ENCODE results near the gene HRC. TPM values are rescaled to one million over a fixed set of nuclear protein-coding genes. Genes with fewer than 3 reads are reported as not detected.

The HRC gene
- total and polyA plus RNA-seq, 7 experiments from 2014 or later, result not detected

- H3K27ac ChIP-seq (ENCODE audit: low read depth, low read length), result no peak overlapping the region
- Mint-ChIP-seq H3K27ac (peak overlapping the region in 3 of 9 donors; percentile 10 to 40 (median 34)), H3K9me3 (peaks cover 0 to 2% (median 0%) of the 10 kb centered on the region in 11 donors), H3K4me3 (peak overlapping the region in 1 of 10 donors; percentile 46), H3K27me3 (no peaks in the 10 kb centered on the region), H3K36me3 (peaks cover 5 to 28% (median 16%) of the 10 kb centered on the region in 5 donors), H3K4me1 (peaks cover 9 to 29% (median 18%) of the 10 kb centered on the region in 7 donors)
- peaks cover 4 to 5% of the 10 kb centered on the region in 2 donors for H3K4me1 ChIP-seq (ENCODE audit: control insufficient read depth in 2 of 2, insufficient read depth in 2 of 2, low read length in 2 of 2)
- no peak overlapping the region for H3K4me3 ChIP-seq (ENCODE audit: low read length)
- no peaks in the 10 kb centered on the region for H3K27me3 ChIP-seq (ENCODE audit: control insufficient read depth in 2 of 2, insufficient read depth in 2 of 2, low read length in 2 of 2)
- ChIA-PET POLR2A (no interaction called here), CTCF (interaction anchor here (0.9 to 1.0 kb wide), 2 partner anchors 8 to 12 kb away, joined by 3 read pairs; no protein-coding TSS in a partner anchor)
- DNase-seq (no peak), ATAC-seq (no peak)
- no peaks in the 10 kb centered on the region for H3K9me3 ChIP-seq (ENCODE audit: control insufficient read depth in 2 of 3, low read length in 3 of 3)
- intact Hi-C loops (cut with micrococcal nuclease), result no loop called here
- H3K36me3 ChIP-seq (ENCODE audit: control insufficient read depth in 2 of 3, insufficient read depth in 3 of 3, low read length in 3 of 3), result peaks cover 0 to 52% (median 15%) of the 10 kb centered on the region in 3 experiments
These were observed 46.1 kb downstream of the HRC start for GRCh38 chr19:49109051-49109450.

GRCh38 chr19:49107625-49108459 lies 47.4 kb downstream of the HRC start:
- Mint-ChIP-seq H3K27ac (no peak overlapping the region), H3K4me3 (no peak overlapping the region), H3K9me3 (peaks cover 0 to 2% (median 0%) of the 10 kb centered on the region in 11 donors), H3K27me3 (no peaks in the 10 kb centered on the region), H3K36me3 (peaks cover 5 to 28% (median 16%) of the 10 kb centered on the region in 5 donors), H3K4me1 (peaks cover 3 to 17% (median 10%) of the 10 kb centered on the region in 7 donors)
- DNase-seq, result no peak
- ChIA-PET POLR2A (no interaction called here), CTCF (interaction anchor here (0.6 kb wide), 2 partner anchors 28 to 415 kb away, joined by 3 to 4 read pairs; no protein-coding TSS in a partner anchor)
- Histone ChIP-seq H3K9me3 (ENCODE audit: control insufficient read depth in 2 of 3, low read length in 3 of 3) (no peaks in the 10 kb centered on the region), H3K4me3 (ENCODE audit: low read length) (no peak overlapping the region), H3K27ac (ENCODE audit: low read depth, low read length) (no peak overlapping the region), H3K27me3 (ENCODE audit: control insufficient read depth in 2 of 2, insufficient read depth in 2 of 2, low read length in 2 of 2) (no peaks in the 10 kb centered on the region), H3K36me3 (ENCODE audit: control insufficient read depth in 2 of 3, insufficient read depth in 3 of 3, low read length in 3 of 3) (peaks cover 0 to 64% (median 15%) of the 10 kb centered on the region in 3 experiments), H3K4me1 (ENCODE audit: control insufficient read depth in 2 of 2, insufficient read depth in 2 of 2, low read length in 2 of 2) (no peaks in the 10 kb centered on the region)
- intact Hi-C loops (cut with micrococcal nuclease), result loop anchor here in 1 of 2 donors (2.0 kb wide), 1 partner anchor 23 kb away; the partner anchor contains the start of gene SNRNP70
- no peak for ATAC-seq

GRCh38 chr19:49106648-49107135 lies 48.5 kb downstream of the HRC start:
- intact Hi-C loops (cut with micrococcal nuclease), result loop anchor here in 1 of 2 donors (1.0 to 2.0 kb wide), 2 partner anchors 9 to 22 kb away; partner anchors contain the start of gene SNRNP70
- Mint-ChIP-seq H3K27me3 (no peaks in the 10 kb centered on the region), H3K9me3 (peaks cover 0 to 2% (median 0%) of the 10 kb centered on the region in 11 donors), H3K4me3 (no peak overlapping the region), H3K36me3 (peaks cover 5 to 31% (median 16%) of the 10 kb centered on the region in 5 donors), H3K4me1 (peaks cover 3 to 14% (median 8%) of the 10 kb centered on the region in 7 donors), H3K27ac (peak overlapping the region in 4 of 9 donors; percentile 26 to 72 (median 52))
- Histone ChIP-seq H3K4me1 (ENCODE audit: control insufficient read depth in 2 of 2, insufficient read depth in 2 of 2, low read length in 2 of 2) (no peaks in the 10 kb centered on the region), H3K27me3 (ENCODE audit: control insufficient read depth in 2 of 2, insufficient read depth in 2 of 2, low read length in 2 of 2) (no peaks in the 10 kb centered on the region), H3K36me3 (ENCODE audit: control insufficient read depth in 2 of 3, insufficient read depth in 3 of 3, low read length in 3 of 3) (peaks cover 6 to 75% (median 15%) of the 10 kb centered on the region in 3 experiments), H3K4me3 (ENCODE audit: low read length) (no peak overlapping the region), H3K9me3 (ENCODE audit: control insufficient read depth in 2 of 3, low read length in 3 of 3) (no peaks in the 10 kb centered on the region), H3K27ac (ENCODE audit: low read depth, low read length) (no peak overlapping the region)
- ATAC-seq, result peak; percentile 85
- CTCF ChIA-PET, result interaction anchor here (0.9 to 2.1 kb wide), 4 partner anchors 7 to 13 kb away, joined by 3 to 6 read pairs (median 4); partner anchors contain the start of genes LIN7B and PPFIA3
- DNase-seq, result peak; percentile 38 to 67 (median 57)
- POLR2A ChIA-PET, result interaction anchor here (1.0 to 1.2 kb wide), 2 partner anchors 9 to 11 kb away, joined by 4 read pairs; no protein-coding TSS in a partner anchor

- H3K36me3 ChIP-seq (ENCODE audit: control insufficient read depth in 2 of 3, insufficient read depth in 3 of 3, low read length in 3 of 3), result peaks cover 12 to 98% (median 23%) of the 10 kb centered on the region in 3 experiments
- Mint-ChIP-seq H3K36me3 (peaks cover 11 to 42% (median 22%) of the 10 kb centered on the region in 5 donors), H3K27ac (peak overlapping the region in 2 of 9 donors; percentile 40 to 55), H3K4me3 (no peak overlapping the region), H3K27me3 (no peaks in the 10 kb centered on the region), H3K9me3 (peaks cover 0 to 2% (median 0%) of the 10 kb centered on the region in 11 donors), H3K4me1 (peaks cover 0 to 20% (median 8%) of the 10 kb centered on the region in 7 donors)
- no peaks in the 10 kb centered on the region for H3K4me1 ChIP-seq (ENCODE audit: control insufficient read depth in 2 of 2, insufficient read depth in 2 of 2, low read length in 2 of 2)
- H3K27me3 ChIP-seq (ENCODE audit: control insufficient read depth in 2 of 2, insufficient read depth in 2 of 2, low read length in 2 of 2), result no peaks in the 10 kb centered on the region
- DNase-seq, result no peak
- H3K27ac ChIP-seq (ENCODE audit: low read depth, low read length), result no peak overlapping the region
- H3K9me3 ChIP-seq (ENCODE audit: control insufficient read depth in 2 of 3, low read length in 3 of 3), result no peaks in the 10 kb centered on the region
- POLR2A ChIA-PET, result interaction anchor here (0.8 kb wide), 1 partner anchor 26 kb away, joined by 3 read pairs; no protein-coding TSS in a partner anchor
- CTCF ChIA-PET, result interaction anchor here (1.2 kb wide), 1 partner anchor 309 kb away, joined by 5 read pairs; no protein-coding TSS in a partner anchor
- intact Hi-C loops (cut with micrococcal nuclease), result no loop called here
- no peak for ATAC-seq
- H3K4me3 ChIP-seq (ENCODE audit: low read length), result no peak overlapping the region
These were observed 50.8 kb downstream of the HRC start for GRCh38 chr19:49104229-49104864.

GRCh38 chr19:49103331-49104085 lies 51.7 kb downstream of the HRC start:
- peaks cover 14 to 37% (median 23%) of the 10 kb centered on the region in 5 donors for H3K36me3 Mint-ChIP-seq

More at GRCh38 chr19:49103331-49104085, 51.7 kb downstream of the HRC start:
- Mint-ChIP-seq H3K4me3 (no peak overlapping the region), H3K9me3 (peaks cover 0 to 2% (median 0%) of the 10 kb centered on the region in 11 donors), H3K4me1 (peaks cover 0 to 20% (median 8%) of the 10 kb centered on the region in 7 donors), H3K27me3 (no peaks in the 10 kb centered on the region), H3K27ac (no peak overlapping the region)
- Histone ChIP-seq H3K27ac (ENCODE audit: low read depth, low read length) (no peak overlapping the region), H3K36me3 (ENCODE audit: control insufficient read depth in 2 of 3, insufficient read depth in 3 of 3, low read length in 3 of 3) (peaks cover 19 to 98% (median 30%) of the 10 kb centered on the region in 3 experiments), H3K4me3 (ENCODE audit: low read length) (no peak overlapping the region), H3K4me1 (ENCODE audit: control insufficient read depth in 2 of 2, insufficient read depth in 2 of 2, low read length in 2 of 2) (no peaks in the 10 kb centered on the region), H3K9me3 (ENCODE audit: control insufficient read depth in 2 of 3, low read length in 3 of 3) (no peaks in the 10 kb centered on the region), H3K27me3 (ENCODE audit: control insufficient read depth in 2 of 2, insufficient read depth in 2 of 2, low read length in 2 of 2) (no peaks in the 10 kb centered on the region)
- no peak for ATAC-seq
- intact Hi-C loops (cut with micrococcal nuclease), result no loop called here
- ChIA-PET POLR2A (no interaction called here), CTCF (no interaction called here)
- no peak for DNase-seq

Data from naive thymus-derived CD4-positive, alpha-beta T cell (primary cell).